Effector CD4-positive, alpha-beta T cell (primary cell): Measurements from ENCODE around the gene MTMR12.
"Not testable (repeated sequence)": the region's sequence is repeated elsewhere in the genome, so short reads cannot be mapped to it uniquely, and the experiment has no call there.

Experiments used
- DNase-seq: peaks from one replicate; pipeline ENCODE4 v3.0.0-alpha.2; 2020

The MTMR12 gene

DNA sequence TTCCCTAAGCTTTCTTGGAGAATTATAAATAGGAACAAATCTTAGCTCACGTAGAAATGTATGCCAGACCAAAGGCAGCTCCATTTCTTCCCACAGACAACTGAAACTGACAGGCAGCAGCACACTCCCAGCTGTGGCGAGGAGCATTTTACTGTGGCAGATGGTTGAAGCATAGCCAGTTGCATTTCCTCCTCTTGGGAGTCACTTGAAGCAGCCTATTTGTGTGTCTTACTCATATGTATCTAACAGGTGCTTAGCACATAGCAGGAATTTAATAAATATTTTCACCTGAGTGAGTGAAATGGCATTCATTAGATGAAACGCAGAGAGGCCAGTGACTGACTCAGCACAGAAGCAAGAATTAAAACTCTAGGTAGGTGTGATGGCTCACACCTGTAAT lies 12.3 kb upstream of the MTMR12 start:
- no peak for DNase-seq

DNA sequence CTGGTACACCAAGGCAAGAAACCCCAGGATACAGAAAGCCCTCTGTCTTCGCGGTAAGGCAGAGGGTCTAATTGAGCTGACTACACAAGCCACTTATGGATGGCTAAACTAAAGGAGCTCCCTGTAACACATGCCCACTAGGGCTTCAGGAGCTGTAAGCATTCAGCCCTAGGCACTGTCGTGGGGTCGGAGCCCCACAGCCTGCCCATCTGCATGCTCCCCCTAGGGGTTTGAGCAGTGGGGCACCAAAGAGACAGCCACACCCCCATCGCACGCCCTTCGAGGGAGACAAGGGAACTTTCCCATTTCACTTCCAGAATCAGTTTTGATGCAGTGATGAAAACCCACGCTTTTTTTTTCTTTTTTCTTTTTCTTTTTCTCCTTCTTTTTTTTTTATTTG lies 11.0 kb upstream of the MTMR12 start:
- DNase-seq, result no peak

DNA sequence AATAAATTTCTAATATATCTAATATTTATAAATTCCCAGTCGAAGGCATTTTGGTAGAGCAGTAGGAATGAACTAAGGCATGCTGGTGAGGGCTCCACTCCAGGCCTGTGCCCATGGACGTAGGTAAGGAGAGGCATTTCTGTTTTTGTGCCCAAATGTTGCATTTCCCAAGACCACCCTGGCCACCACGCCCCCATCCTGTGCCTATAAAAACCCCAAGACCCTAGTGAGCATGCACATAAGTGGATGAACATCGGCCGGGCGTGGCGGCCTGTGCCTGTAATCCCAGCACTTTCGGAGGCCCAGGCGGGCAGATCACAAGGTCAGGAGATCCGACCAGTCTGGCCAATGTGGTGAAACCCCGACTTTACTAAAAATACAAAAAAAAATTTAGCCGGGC lies 10.1 kb upstream of the MTMR12 start:
- DNase-seq, result no peak

GRCh38 chr5:32321787-32322186 lies 9.0 kb upstream of the MTMR12 start:
- DNase-seq, result not testable (repeated sequence)

DNA sequence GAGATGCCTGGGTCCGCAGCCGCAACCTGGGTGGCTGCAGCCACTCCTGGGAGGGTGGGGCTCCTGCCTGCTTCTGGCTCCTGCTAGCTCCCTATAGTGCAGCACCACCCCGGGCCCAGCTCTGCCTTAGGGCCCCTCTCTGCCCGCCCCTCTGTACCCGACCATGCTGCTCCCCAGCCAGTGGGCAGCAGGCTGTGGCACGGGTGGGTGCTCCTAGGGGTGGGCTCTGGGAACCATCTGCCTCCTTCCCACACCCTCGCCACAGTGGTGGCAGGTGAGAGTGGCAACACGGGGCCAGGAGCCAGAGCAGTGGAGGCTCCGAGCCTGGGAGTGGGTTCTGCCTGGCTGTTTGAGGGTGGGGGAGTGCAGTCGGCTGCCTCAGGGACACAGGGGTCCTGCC lies 7.8 kb upstream of the MTMR12 start:
- no peak for DNase-seq

DNA sequence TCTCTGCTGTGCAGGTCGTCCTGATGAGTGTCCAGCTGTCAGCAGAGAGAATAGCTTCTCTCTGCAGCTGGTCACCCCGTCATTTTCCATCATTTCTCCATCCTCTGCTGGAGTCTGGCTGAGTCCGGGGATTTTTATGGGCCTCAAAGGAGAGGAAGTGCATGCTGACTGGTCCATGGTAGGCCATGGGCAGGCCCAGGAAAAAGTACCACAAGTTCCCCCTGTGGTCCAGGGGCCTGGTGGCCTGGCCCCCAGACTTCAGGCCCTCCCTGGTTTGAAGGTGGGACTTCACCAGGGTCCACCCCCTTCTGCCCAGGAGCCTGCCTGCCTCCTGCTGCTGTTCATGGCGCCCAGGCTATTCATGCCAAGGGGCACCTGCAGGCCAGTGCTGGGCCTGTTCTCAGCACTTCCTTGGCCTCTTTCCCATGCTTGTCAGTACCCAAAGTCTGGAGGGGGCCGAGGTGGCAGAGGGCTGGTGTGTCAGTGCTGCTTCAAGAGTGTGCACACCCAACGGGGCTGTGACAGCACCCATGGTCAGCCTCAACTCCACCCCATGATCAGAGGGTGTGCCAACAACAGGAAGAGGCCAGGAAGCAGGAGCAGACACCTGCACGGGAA lies 7.3 kb upstream of the MTMR12 start:
- DNase-seq, result no peak

GRCh38 chr5:32319392-32319791 lies 6.7 kb upstream of the MTMR12 start:
- no peak for DNase-seq

GRCh38 chr5:32317041-32317440 lies 4.3 kb upstream of the MTMR12 start:
- DNase-seq, result no peak

DNA sequence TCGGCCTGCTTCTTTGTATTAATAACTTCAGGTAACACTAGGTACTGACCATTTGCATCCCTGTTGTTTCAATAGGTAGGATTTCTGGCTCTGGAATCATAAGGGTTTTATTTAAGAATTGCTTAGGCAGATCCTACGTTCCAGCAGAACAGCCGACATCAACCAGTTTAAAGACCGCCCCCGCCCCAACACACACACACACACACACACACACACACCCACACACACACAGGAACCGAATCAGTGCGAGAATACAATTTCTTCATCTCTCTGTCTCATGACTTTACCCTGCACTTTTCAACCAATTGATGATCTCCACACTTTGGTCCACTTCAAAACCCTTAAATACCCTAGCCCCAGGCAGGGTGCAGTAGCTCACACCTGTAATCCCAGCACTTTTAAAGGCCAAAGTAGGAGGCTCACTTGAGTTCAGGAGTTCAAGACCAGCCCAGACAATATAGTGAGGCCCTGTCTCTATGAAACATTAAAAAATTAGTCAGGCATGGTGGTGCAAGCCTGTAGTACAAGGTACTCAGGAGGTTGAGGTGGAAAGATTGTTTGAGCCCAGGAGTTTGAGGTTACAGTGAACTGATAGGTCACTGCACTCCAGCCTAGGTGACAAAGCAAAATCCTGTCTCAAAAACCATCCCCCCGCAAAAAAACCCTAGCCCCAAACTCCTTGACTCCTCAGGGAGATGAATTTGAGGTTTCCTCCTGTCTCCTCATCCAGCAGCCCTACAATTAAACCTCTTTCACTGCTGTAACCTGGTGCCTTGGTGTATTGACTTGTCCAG lies 2.7 kb upstream of the MTMR12 start:
- DNase-seq, result no peak

GRCh38 chr5:32314658-32315057 lies 1.9 kb upstream of the MTMR12 start:
- no peak for DNase-seq

GRCh38 chr5:32314152-32314488 lies 1.4 kb upstream of the MTMR12 start:
- not testable (repeated sequence) for DNase-seq

- DNase-seq, result peak; percentile 24
Observed at GRCh38 chr5:32312197-32312594, 543 bp downstream of the MTMR12 start.

- no peak for DNase-seq
Observed at GRCh38 chr5:32311404-32312196, 1.1 kb downstream of the MTMR12 start.

DNA sequence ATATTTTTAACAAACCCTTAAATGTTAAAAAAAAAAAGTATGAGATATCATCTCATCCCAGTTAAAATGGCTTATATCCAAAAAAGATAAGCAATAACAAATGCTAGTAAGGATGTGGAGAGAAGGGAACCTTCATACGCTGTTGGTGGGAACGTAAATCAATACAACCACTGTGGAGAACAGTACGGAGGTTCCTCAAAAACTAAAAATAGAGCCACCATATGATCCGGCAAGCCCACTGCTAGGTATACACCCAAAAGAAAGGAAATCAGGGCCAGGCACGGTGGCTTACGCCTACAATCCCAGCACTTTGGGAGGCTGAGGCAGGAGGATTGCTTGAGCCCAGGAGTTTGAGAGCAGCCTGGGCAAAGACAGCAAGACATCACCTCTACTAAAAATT lies 3.0 kb downstream of the MTMR12 start:
- DNase-seq, result no peak

DNA sequence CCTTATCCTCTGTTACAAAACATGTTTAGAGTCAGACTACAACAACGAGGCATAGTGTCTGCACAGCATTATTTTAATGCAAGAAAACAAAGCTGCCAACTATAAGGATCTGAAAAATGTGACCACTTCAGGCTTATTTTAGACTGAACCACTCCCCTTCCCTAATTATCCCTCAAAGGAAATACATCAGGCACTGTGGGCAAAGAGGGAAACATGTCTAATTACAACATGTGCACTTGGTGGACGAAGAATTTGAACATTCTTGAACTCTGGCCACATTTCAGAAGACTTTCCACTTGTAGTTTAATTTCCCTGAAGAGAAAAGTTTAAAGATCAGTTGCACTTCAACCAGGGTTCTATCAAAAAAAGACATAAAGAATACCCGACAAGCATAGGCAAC lies 3.8 kb downstream of the MTMR12 start:
- DNase-seq, result no peak

DNA sequence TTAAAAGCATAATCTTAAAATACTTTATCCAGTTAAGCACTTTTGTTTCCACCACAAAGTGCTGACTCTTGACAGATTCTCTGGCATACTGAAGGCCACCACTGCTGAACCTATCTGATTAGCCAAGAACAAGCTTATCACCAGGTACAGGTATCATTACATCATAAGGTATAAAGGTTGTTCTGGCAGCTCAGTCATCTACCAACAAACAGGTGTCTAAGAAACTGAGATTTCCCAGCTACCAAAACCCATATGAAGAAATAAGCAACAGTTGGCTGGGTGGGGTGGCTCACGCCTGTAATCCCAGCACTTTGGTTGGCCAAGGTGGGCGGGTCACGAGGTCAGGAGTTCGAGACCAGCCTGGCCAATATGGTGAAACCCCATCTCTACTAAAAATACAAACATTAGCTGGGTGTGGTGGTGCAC lies 5.0 kb downstream of the MTMR12 start:
- DNase-seq, result no peak

- DNase-seq, result no peak
Observed at GRCh38 chr5:32304622-32305021, 8.1 kb downstream of the MTMR12 start.

DNA sequence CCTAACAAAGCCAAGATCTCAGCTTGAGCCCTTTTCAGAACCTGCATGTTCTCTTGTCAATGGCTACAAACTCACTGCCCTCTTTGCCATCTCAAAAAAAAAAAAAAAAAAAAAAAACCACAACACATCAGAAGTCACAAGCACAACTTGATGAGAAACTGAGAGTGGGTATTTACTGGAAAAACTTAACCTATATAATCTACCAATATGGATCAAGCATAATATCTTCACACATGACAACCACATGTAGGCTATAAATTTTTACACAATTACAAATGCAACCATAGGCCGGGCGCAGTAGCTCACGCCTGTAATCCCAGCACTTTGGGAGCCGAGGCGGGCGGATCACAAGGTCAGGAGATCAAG lies 9.0 kb downstream of the MTMR12 start:
- DNase-seq, result no peak

- no peak for DNase-seq
Observed at GRCh38 chr5:32302835-32303754, 9.6 kb downstream of the MTMR12 start.

- DNase-seq, result no peak
Observed at GRCh38 chr5:32301891-32302290, 10.8 kb downstream of the MTMR12 start.

- DNase-seq, result no peak
Observed at GRCh38 chr5:32299059-32299677, 13.6 kb downstream of the MTMR12 start.

DNA sequence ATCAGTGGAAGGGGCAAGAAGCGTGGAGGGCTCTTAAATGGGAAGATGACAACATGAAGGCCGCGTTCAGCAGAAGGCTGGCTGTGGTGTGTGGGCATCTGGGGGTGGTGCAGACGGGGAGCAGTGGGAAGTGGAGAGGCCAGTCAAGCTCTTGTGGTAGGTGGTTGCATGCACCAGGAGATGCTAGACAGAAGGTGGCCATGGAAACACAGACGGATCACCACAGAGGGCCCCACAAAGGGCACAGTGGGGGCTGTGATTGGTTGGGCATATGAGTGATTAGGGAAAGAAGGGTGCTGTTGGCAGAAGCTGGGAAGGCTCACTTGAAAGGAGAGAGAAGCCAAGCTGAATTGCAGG lies 14.7 kb downstream of the MTMR12 start:
- no peak for DNase-seq
